ENCODE results near the gene CTCF.

GRCh38 chr16:67668495-67669157 is 106.3 kb downstream of the CTCF start:
- TF ChIP-seq EZH2phosphoT487 (IDR thresholded peaks at IDR 0.05; ENCODE audit: borderline replicate concordance) (no peak), CTCF (conservative IDR thresholded peaks at IDR 0.05; ENCODE audit: low read length) (no peak; the same call in 1 of the 2 replicates)
